HepG2 (cell line): ENCODE measurements around the gene TMEFF2. TPM values are rescaled to one million over a fixed set of nuclear protein-coding genes. Genes with fewer than 3 reads are reported as not detected.

Source experiments
- ATAC-seq: fragments of 200-7000 bp; cut with Tn5 transposase; 3 replicates; pipeline ENCODE4 v1.9.1; 2020; ENCODE audit warnings: mild to moderate bottlenecking, moderate library complexity
- BruUV-seq: library from RNA; stranded (reverse); fragments of 400-500 nt; replicated peaks from 2 replicates; lab custom pipeline; 2021; lab: Mats Ljungman, UMichigan
- CTCF ChIA-PET: fragments of 300-600 bp; formaldehyde crosslinking; extraction: SDS; loops from one replicate; lab custom pipeline; 2021; ENCODE audit warnings: low total read pairs, inconsistent platforms, low intra/inter-chr PET ratio; lab: Yijun Ruan, JAX
- POLR2A ChIA-PET: fragments of 350-600 bp; sonication (Branson Sonifier 250); formaldehyde crosslinking; loops from one replicate; lab custom pipeline; 2020; ENCODE audit warnings: antibody characterized with exemption, inconsistent platforms; lab: Yijun Ruan, JAX
- DNase-seq: peaks from one replicate; pipeline ENCODE4 v3.0.0-alpha.2; 2015; ENCODE audit warnings: low spot score
- FAIRE-seq: peaks from 3 replicates; lab custom pipeline; 2011; peaks lifted over from hg19 to GRCh38; lab: Jason Lieb, UNC
- H2AFZ ChIP-seq: one replicate; pipeline ENCODE4 v1.6.1; 2011; ENCODE audit warnings: low read length, inconsistent platforms
- H3K27ac ChIP-seq: fragments of 300-600 bp; 3 replicates; pipeline ENCODE4 v1.8.0; 2011; ENCODE audit warnings: mixed run types, mild to moderate bottlenecking, mixed read lengths, low read length, inconsistent platforms; ENCODE audit not compliant: insufficient read depth; ENCODE audit errors: extremely low read length
- H3K27me3 ChIP-seq, 2 experiments: fragments of 200-600 bp in 1 of 2; 2 replicates in 1 of 2; 3 replicates in 1 of 2; pipeline versions ENCODE4 v1.6.0 to v1.8.0; 2011; ENCODE audit warnings: low read length in 2 of 2, mild to moderate bottlenecking in 2 of 2, moderate library complexity in 2 of 2, inconsistent platforms in 1 of 2; ENCODE audit not compliant: insufficient read depth in 2 of 2, control insufficient read depth in 1 of 2
- H3K36me3 ChIP-seq, 2 experiments: fragments of 200-600 bp in 1 of 2; replicated peaks in 1 of 2; 2 replicates in 1 of 2; 3 replicates in 1 of 2; pipeline versions ENCODE4 v1.5.1 to v1.8.0; 2011; ENCODE audit warnings: low read length in 2 of 2, inconsistent platforms in 1 of 2; ENCODE audit not compliant: insufficient read depth in 2 of 2, control insufficient read depth in 1 of 2
- H3K4me1 ChIP-seq: 2 replicates; pipeline ENCODE4 v1.5.1; 2012; ENCODE audit warnings: low read length, inconsistent platforms; ENCODE audit not compliant: insufficient read depth
- H3K4me2 ChIP-seq: 2 replicates; pipeline ENCODE4 v1.6.0; 2011; ENCODE audit warnings: low read depth, low read length, inconsistent platforms
- H3K4me3 ChIP-seq, 3 experiments: fragments of 200-600 bp in 1 of 3; sonication (generic), shearing (Covaris generic) in 1 of 3; replicated peaks in 1 of 3; 2 replicates each; pipeline ENCODE4 v1.5.1; 2011 to 2016; ENCODE audit warnings: low read length in 3 of 3, inconsistent platforms in 2 of 3, low read depth in 2 of 3, mild to moderate bottlenecking in 2 of 3, control low read depth in 1 of 3, mixed read lengths in 1 of 3; ENCODE audit not compliant: insufficient read depth in 1 of 3
- H3K79me2 ChIP-seq: one replicate; pipeline ENCODE4 v1.6.1; 2011; ENCODE audit warnings: low read length, inconsistent platforms; ENCODE audit not compliant: insufficient read depth
- H3K9ac ChIP-seq: 2 replicates; pipeline ENCODE4 v1.6.0; 2011; ENCODE audit warnings: mild to moderate bottlenecking, low read depth, low read length, inconsistent platforms; ENCODE audit not compliant: insufficient read depth
- H3K9me3 ChIP-seq: 2 replicates; pipeline ENCODE4 v1.5.1; 2012; ENCODE audit warnings: mild to moderate bottlenecking, low read length
- H4K20me1 ChIP-seq: 2 replicates; pipeline ENCODE4 v1.6.0; 2011; ENCODE audit warnings: inconsistent platforms, mild to moderate bottlenecking, low read length, moderate library complexity; ENCODE audit not compliant: insufficient read depth
- FOXO1 ChIP-seq: sonication (generic); formaldehyde crosslinking; IDR thresholded peaks from 2 replicates; pipeline ENCODE4 v1.4.0; 2020; ENCODE audit warnings: missing genetic modification reagents
- IKZF4 ChIP-seq: sonication (generic); formaldehyde crosslinking; IDR thresholded peaks from 2 replicates; pipeline ENCODE4 v1.5.1; 2020; ENCODE audit warnings: borderline replicate concordance, mild to moderate bottlenecking, low read depth, missing genetic modification reagents; ENCODE audit errors: not compliant biosample characterization
- MAZ ChIP-seq, 2 experiments: sonication (generic) in 1 of 2; formaldehyde crosslinking in 1 of 2; IDR thresholded peaks; 2 replicates each; pipeline versions ENCODE4 v1.5.0 to v1.6.1; 2012 to 2020; ENCODE audit warnings: low read depth in 2 of 2, mild to moderate bottlenecking in 2 of 2, borderline replicate concordance in 1 of 2, improper control_type of control experiment in 1 of 2, low read length in 1 of 2, missing genetic modification reagents in 1 of 2, moderate library complexity in 1 of 2
- NR2F2 ChIP-seq: IDR thresholded peaks from 2 replicates; pipeline ENCODE4 v1.6.1; 2012; ENCODE audit warnings: low read depth, inconsistent platforms, borderline replicate concordance
- PPARG ChIP-seq: conservative IDR thresholded peaks from 2 replicates; pipeline ENCODE4 v1.6.1; 2016; ENCODE audit warnings: missing biosample characterization, missing genetic modification reagents
- TP53 ChIP-seq: sonication (generic); formaldehyde crosslinking; conservative IDR thresholded peaks from 2 replicates; pipeline ENCODE4 v1.4.0; 2020; ENCODE audit warnings: missing genetic modification reagents
- YEATS4 ChIP-seq: sonication (generic); formaldehyde crosslinking; IDR thresholded peaks from 2 replicates; pipeline ENCODE4 v1.4.0; 2020; ENCODE audit warnings: missing genetic modification reagents, borderline replicate concordance
- ZC3H4 ChIP-seq: sonication (generic); formaldehyde crosslinking; IDR thresholded peaks from 2 replicates; pipeline ENCODE4 v1.4.0; 2020; ENCODE audit warnings: missing genetic modification reagents, borderline replicate concordance
- ZNF264 ChIP-seq: sonication (generic); formaldehyde crosslinking; IDR thresholded peaks from 2 replicates; pipeline ENCODE4 v1.4.0; 2020; ENCODE audit warnings: missing genetic modification reagents
- ZNF605 ChIP-seq: sonication (generic); formaldehyde crosslinking; IDR thresholded peaks from 2 replicates; pipeline ENCODE4 v1.8.0; 2022; ENCODE audit warnings: mild to moderate bottlenecking, missing genetic modification reagents
- WGBS: methylation state at CpG from one replicate; pipeline ENCODE4 v1.1.6; 2017; ENCODE audit warnings: low lambda C conversion rate; 5-methylcytosine and 5-hydroxymethylcytosine counted together
- in situ Hi-C: cut with HindIII; loops from 2 replicates; pipeline ENCODE4 v1.10.0; 2017; ENCODE audit warnings: low pct_unique_long_range_greater_than_20kb; ENCODE audit not compliant: extremely low pct_ligation_motif_present
- intact Hi-C: fragments of 100-400 bp; cut with micrococcal nuclease; formaldehyde crosslinking; loops from one replicate; pipeline ENCODE4 v1.10.0; 2022; ENCODE audit not compliant: unreplicated experiment
- polyA plus RNA-seq, 8 experiments: library from polyadenylated mRNA; depleted of rRNA in 3 of 8; stranded (reverse) in 7 of 8; unstranded in 1 of 8; fragments of >200 nt; fragmentation: Illumina TruSeq in 4 of 8; extraction: Trizol in 4 of 8; gene quantifications; 2 replicates each; pipeline versions ENCODE4 v1.2.1 to v1.2.3, GENCODE V29; 2011 to 2016; ENCODE audit warnings: low read depth in 4 of 8, missing spikeins in 1 of 8, mixed read lengths in 1 of 8; ENCODE audit not compliant: insufficient read depth in 1 of 8
- total RNA-seq, 5 experiments: library from RNA; depleted of rRNA; stranded (reverse); fragments of >200 nt; fragmentation: Illumina TruSeq; extraction: Trizol; gene quantifications; 2 replicates each; pipeline ENCODE4 v1.2.3, GENCODE V29; 2016; ENCODE audit warnings: low read depth in 1 of 5
- TF ChIP-seq, protein P1 (sequence below): sonication (generic); formaldehyde crosslinking; IDR thresholded peaks from 2 replicates; pipeline ENCODE4 v1.4.0; 2020; ENCODE audit warnings: mild to moderate bottlenecking, missing genetic modification reagents
- TF ChIP-seq, protein P2 (sequence below): sonication (generic); formaldehyde crosslinking; IDR thresholded peaks from 2 replicates; pipeline ENCODE4 v1.4.0; 2020; ENCODE audit warnings: mild to moderate bottlenecking, missing genetic modification reagents, borderline replicate concordance

TMEFF2 gene
- total and polyA plus RNA-seq, 2 of the 13 experiments (the other 11 are each of a cell fraction or from before 2014, with no cell fraction given), result not detected

DNA sequence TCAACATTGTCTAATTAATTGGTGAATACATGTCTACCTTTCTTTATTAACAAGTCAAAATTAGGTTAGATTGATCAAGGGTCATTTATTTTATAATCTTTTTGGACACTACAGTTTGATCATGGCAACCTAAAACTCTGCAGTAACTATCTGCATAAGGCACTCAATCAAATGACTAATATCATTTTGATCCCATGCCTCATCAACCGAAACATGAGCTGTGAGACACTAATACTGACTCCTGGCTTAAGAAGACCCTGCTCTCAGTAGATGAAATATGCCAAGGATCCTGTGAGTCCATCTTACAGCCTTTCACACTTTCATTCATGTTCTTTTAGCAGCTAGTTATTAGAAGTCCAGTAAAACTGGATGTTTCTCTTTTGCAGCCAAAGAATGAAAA is 178.5 kb downstream of the TMEFF2 start:
- intact Hi-C loops (no loop called here), in situ Hi-C loops (no loop called here)
- CTCF ChIA-PET, result no interaction called here
- Histone ChIP-seq H3K4me1 (no peaks in the 10 kb centered on the region), H4K20me1 (no peaks in the 10 kb centered on the region), H3K4me2 (no peak overlapping the region), H3K79me2 (no peaks in the 10 kb centered on the region), H3K27me3 (no peaks in the 10 kb centered on the region), H2AFZ (no peak overlapping the region), H3K9ac (no peak overlapping the region), H3K4me3 (no peak overlapping the region), H3K27ac (no peak overlapping the region), H3K9me3 (no peaks in the 10 kb centered on the region), H3K36me3 (no peaks in the 10 kb centered on the region)
- POLR2A ChIA-PET, result no interaction called here
- no TSS peak for BruUV-seq
- DNase-seq, result no peak
- no peak for ATAC-seq
- no peak for FAIRE-seq
- WGBS, result 42% methylated on average over 1 of the region's 1 CpG
- TF ChIP-seq ZC3H4 (CRISPR knock-in tag) (no peak), YEATS4 (CRISPR knock-in tag) (no peak), IKZF4 (CRISPR knock-in tag) (no peak), ZNF605 (CRISPR knock-in tag) (no peak), MAZ (IDR thresholded peaks at IDR 0.05; ENCODE audit: borderline replicate concordance, low read depth, low read length) (no peak), MAZ (CRISPR knock-in tag; IDR thresholded peaks at IDR 0.05; ENCODE audit: low read depth) (no peak), FOXO1 (no peak), TP53 (no peak), PPARG (CRISPR knock-in tag) (no peak), ZNF264 (CRISPR knock-in tag) (no peak), NR2F2 (no peak)
- TF ChIP-seq, protein P1, sequence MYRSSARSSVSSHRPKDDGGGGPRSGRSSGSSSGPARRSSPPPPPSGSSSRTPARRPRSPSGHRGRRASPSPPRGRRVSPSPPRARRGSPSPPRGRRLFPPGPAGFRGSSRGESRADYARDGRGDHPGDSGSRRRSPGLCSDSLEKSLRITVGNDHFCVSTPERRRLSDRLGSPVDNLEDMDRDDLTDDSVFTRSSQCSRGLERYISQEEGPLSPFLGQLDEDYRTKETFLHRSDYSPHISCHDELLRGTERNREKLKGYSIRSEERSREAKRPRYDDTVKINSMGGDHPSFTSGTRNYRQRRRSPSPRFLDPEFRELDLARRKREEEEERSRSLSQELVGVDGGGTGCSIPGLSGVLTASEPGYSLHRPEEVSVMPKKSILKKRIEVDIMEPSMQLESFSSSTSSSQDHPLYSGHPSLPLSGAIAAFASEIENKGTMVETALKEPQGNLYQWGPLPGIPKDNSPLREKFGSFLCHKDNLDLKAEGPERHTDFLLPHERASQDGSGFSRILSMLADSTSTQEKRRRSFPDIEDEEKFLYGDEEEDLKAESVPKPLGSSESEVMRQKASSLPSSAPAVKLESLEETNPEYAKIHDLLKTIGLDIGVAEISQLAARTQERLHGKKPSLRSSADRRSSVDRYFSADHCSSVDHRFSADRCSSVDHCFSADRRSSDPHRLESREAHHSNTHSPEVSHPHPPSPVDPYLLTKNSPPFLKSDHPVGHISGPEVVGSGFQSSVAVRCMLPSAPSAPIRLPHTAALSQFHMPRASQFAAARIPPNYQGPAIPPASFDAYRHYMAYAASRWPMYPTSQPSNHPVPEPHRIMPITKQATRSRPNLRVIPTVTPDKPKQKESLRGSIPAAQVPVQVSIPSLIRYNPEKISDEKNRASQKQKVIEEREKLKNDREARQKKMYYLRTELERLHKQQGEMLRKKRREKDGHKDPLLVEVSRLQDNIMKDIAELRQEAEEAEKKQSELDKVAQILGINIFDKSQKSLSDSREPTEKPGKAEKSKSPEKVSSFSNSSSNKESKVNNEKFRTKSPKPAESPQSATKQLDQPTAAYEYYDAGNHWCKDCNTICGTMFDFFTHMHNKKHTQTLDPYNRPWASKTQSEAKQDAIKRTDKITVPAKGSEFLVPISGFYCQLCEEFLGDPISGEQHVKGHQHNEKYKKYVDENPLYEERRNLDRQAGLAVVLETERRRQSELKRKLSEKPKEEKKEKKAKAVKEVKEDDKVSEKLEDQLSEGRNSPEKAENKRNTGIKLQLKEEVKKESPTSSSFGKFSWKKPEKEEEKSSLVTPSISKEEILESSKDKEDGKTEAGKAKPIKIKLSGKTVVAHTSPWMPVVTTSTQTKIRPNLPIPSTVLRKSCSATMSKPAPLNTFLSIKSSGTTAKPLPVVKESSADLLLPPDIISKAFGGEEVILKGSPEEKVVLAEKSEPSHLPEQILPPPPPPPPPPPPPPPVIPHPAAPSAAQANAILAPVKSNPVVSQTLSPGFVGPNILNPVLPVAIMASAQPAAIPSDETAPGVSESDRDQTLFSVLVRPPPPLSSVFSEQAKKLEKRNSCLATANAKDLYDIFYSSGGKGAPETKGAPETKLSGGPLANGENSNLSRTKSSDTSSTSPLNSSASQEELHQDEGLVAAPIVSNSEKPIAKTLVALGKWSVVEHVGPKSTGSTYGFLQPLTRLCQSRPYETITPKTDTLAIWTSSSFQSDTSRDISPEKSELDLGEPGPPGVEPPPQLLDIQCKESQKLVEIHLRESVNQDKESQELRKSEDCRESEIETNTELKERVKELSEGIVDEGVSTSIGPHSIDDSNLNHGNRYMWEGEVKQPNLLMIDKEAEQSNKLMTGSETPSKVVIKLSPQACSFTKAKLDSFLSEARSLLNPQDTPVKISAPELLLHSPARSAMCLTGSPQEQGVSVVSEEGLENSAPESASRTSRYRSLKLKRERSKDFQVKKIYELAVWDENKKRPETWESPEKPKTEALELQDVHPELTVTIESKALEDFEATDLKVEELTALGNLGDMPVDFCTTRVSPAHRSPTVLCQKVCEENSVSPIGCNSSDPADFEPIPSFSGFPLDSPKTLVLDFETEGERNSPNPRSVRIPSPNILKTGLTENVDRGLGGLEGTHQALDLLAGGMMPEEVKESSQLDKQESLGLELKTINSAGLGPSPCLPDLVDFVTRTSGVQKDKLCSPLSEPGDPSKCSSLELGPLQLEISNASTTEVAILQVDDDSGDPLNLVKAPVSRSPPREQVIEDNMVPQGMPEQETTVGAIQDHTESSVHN (CRISPR knock-in tag), result no peak
- TF ChIP-seq, protein P2, sequence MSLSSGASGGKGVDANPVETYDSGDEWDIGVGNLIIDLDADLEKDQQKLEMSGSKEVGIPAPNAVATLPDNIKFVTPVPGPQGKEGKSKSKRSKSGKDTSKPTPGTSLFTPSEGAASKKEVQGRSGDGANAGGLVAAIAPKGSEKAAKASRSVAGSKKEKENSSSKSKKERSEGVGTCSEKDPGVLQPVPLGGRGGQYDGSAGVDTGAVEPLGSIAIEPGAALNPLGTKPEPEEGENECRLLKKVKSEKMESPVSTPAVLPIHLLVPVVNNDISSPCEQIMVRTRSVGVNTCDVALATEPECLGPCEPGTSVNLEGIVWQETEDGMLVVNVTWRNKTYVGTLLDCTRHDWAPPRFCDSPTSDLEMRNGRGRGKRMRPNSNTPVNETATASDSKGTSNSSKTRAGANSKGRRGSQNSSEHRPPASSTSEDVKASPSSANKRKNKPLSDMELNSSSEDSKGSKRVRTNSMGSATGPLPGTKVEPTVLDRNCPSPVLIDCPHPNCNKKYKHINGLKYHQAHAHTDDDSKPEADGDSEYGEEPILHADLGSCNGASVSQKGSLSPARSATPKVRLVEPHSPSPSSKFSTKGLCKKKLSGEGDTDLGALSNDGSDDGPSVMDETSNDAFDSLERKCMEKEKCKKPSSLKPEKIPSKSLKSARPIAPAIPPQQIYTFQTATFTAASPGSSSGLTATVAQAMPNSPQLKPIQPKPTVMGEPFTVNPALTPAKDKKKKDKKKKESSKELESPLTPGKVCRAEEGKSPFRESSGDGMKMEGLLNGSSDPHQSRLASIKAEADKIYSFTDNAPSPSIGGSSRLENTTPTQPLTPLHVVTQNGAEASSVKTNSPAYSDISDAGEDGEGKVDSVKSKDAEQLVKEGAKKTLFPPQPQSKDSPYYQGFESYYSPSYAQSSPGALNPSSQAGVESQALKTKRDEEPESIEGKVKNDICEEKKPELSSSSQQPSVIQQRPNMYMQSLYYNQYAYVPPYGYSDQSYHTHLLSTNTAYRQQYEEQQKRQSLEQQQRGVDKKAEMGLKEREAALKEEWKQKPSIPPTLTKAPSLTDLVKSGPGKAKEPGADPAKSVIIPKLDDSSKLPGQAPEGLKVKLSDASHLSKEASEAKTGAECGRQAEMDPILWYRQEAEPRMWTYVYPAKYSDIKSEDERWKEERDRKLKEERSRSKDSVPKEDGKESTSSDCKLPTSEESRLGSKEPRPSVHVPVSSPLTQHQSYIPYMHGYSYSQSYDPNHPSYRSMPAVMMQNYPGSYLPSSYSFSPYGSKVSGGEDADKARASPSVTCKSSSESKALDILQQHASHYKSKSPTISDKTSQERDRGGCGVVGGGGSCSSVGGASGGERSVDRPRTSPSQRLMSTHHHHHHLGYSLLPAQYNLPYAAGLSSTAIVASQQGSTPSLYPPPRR (CRISPR knock-in tag), result no peak
